Stomach (tissue), 4 donors: ENCODE results near the gene VDR.

Source experiments
- EP300 ChIP-seq: sonication (generic); formaldehyde crosslinking; IDR thresholded peaks from one replicate; pipeline ENCODE4 v1.6.1; 2017; ENCODE audit warnings: antibody characterized with exemption
- POLR2A ChIP-seq, 4 donors: fragments of 450-650 bp; IDR thresholded peaks; one replicate each; pipeline ENCODE4 v1.6.1; 2016; ENCODE audit warnings: antibody characterized with exemption in 4 of 4, control low read depth in 2 of 4, mild to moderate bottlenecking in 1 of 4, moderate library complexity in 1 of 4
- POLR2AphosphoS5 ChIP-seq, 3 donors: sonication (generic); formaldehyde crosslinking; IDR thresholded peaks; one replicate each; pipeline ENCODE4 v1.6.1; 2016; ENCODE audit warnings: antibody characterized with exemption in 3 of 3
- TF ChIP-seq, protein P1 (sequence below), 7 experiments: fragments of 450-650 bp in 4 of 7; fragments of 200-600 bp in 3 of 7; sonication (generic) in 3 of 7; IDR thresholded peaks; one replicate each; pipeline ENCODE4 v1.5.1; 2016 to 2019; ENCODE audit warnings: antibody characterized with exemption in 7 of 7, control low read depth in 2 of 7, mild to moderate bottlenecking in 1 of 7

DNA sequence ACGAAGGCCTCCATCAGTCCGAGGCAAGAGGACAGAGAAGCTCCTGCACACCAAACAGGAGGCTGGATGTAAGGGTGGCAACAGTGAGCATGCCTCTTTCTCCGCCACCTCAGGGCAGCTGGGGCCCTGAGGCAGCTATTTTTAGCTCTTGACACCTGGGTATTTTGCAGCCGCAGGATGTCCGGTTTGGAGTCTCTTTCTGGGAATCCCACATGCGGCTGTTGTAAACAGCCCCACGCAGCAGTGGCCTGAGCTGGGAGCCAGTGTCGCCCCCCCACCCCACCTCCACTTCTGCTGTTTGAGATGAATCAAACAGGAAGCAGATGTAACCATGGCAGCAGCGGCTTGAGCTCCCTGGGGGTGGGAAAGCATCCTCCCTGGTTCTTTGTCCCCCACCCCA is 96.7 kb downstream of the VDR start:
- TF ChIP-seq, protein P1, sequence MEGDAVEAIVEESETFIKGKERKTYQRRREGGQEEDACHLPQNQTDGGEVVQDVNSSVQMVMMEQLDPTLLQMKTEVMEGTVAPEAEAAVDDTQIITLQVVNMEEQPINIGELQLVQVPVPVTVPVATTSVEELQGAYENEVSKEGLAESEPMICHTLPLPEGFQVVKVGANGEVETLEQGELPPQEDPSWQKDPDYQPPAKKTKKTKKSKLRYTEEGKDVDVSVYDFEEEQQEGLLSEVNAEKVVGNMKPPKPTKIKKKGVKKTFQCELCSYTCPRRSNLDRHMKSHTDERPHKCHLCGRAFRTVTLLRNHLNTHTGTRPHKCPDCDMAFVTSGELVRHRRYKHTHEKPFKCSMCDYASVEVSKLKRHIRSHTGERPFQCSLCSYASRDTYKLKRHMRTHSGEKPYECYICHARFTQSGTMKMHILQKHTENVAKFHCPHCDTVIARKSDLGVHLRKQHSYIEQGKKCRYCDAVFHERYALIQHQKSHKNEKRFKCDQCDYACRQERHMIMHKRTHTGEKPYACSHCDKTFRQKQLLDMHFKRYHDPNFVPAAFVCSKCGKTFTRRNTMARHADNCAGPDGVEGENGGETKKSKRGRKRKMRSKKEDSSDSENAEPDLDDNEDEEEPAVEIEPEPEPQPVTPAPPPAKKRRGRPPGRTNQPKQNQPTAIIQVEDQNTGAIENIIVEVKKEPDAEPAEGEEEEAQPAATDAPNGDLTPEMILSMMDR (IDR thresholded peaks at IDR 0.05), result no peak
- TF ChIP-seq EP300, result peak; percentile 30
- TF ChIP-seq POLR2AphosphoS5 (IDR thresholded peaks at IDR 0.05), result peak in 1 of 3 donors; percentile 43
- TF ChIP-seq POLR2A (IDR thresholded peaks at IDR 0.05), result no peak
